RWPE1 (cell line): ENCODE data around the gene INCA1.
A peak's percentile ranks its signal among the peaks of the same experiment; 100 is the strongest.

ENCODE experiments used
- CTCF ChIA-PET: fragments of 350-600 bp; sonication (Branson Sonifier 250); formaldehyde crosslinking; extraction: SDS; loops from one replicate; lab custom pipeline; 2021; lab: Yijun Ruan, JAX
- POLR2A ChIA-PET: fragments of 400-600 bp; formaldehyde crosslinking; extraction: SDS; loops from one replicate; lab custom pipeline; 2020; ENCODE audit warnings: antibody characterized with exemption; ENCODE audit not compliant: low non-redundant PET; lab: Yijun Ruan, JAX
- DNase-seq: peaks from one replicate; pipeline ENCODE4 v3.0.0; 2012; ENCODE audit warnings: low spot score
- H3K27ac ChIP-seq: fragments of 450-650 bp; 2 replicates; pipeline ENCODE4 v1.5.1; 2017
- TF ChIP-seq, protein P1 (sequence below): fragments of 450-650 bp; conservative IDR thresholded peaks from 2 replicates; pipeline ENCODE4 v1.5.1; 2017; ENCODE audit warnings: low read depth, mild to moderate bottlenecking

The INCA1 gene

DNA sequence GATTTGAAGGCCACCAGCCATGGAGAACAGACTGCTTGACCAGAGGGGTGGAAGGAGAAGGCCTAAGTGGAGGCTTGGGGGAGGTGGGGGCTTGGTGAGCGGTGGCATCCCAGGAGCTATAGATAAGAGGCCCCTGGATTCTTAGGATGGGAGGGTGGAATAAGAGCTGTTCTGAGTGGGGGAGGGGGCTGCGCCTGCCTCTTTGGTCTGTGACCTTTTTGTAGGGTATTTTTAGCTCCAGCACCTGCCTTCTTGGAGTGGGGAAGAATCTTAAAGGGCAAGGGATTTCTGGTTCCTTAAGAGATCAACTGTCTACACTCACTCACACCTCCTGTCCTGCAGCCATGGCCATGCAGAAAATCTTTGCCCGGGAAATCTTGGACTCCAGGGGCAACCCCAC is 45.8 kb downstream of the INCA1 start:
- CTCF ChIA-PET: interaction anchor here (1.5 kb wide), 1 partner anchor 36 kb away, joined by 3 read pairs; the partner anchor contains the start of gene CAMTA2
- TF ChIP-seq, protein P1, sequence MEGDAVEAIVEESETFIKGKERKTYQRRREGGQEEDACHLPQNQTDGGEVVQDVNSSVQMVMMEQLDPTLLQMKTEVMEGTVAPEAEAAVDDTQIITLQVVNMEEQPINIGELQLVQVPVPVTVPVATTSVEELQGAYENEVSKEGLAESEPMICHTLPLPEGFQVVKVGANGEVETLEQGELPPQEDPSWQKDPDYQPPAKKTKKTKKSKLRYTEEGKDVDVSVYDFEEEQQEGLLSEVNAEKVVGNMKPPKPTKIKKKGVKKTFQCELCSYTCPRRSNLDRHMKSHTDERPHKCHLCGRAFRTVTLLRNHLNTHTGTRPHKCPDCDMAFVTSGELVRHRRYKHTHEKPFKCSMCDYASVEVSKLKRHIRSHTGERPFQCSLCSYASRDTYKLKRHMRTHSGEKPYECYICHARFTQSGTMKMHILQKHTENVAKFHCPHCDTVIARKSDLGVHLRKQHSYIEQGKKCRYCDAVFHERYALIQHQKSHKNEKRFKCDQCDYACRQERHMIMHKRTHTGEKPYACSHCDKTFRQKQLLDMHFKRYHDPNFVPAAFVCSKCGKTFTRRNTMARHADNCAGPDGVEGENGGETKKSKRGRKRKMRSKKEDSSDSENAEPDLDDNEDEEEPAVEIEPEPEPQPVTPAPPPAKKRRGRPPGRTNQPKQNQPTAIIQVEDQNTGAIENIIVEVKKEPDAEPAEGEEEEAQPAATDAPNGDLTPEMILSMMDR: no peak
- POLR2A ChIA-PET: interaction anchor here (0.6 to 1.8 kb wide), 2 partner anchors 14 to 16 kb away, joined by 4 to 5 read pairs; partner anchors contain the start of gene SPAG7
- H3K27ac ChIP-seq: peak overlapping the region; percentile 100
- DNase-seq: no peak

DNA sequence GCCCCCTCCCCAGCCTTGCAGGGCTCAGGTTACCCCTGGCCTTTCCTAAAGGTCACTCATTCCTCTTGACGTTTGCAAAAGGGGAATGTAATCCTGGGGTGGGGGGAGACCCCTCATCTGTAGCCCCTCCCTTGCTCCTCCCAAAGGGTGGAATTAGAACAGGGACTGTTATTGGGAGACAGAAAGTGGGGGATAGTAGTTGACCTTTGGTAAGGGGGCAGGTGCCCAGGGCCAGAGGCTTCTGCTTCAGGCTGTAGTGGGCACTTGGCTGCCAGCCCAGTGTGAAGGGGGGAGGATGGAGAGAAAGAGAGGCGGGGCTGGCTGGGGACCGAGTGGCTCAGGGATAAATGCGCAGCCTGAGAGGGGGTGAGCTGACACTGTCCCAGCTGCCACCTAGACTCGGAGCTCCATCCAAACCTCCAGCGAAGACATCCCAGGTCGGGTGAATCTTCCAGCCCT is 46.5 kb downstream of the INCA1 start, which contains the start of gene ENO3:
ENO3 (plus strand) TSS at position 374 of the 459 bp plus-strand sequence. CDS start 711 bp downstream, outside the sequence.
- TF ChIP-seq, protein P1: no peak
- CTCF ChIA-PET: interaction anchor here (1.5 kb wide), 1 partner anchor 37 kb away, joined by 3 read pairs; the partner anchor contains the start of gene CAMTA2
- POLR2A ChIA-PET: interaction anchor here (1.8 kb wide), 1 partner anchor 17 kb away, joined by 5 read pairs; the partner anchor contains the start of gene SPAG7
- DNase-seq: no peak
- H3K27ac ChIP-seq: peak within 1 kb of the TSS; percentile 100

DNA sequence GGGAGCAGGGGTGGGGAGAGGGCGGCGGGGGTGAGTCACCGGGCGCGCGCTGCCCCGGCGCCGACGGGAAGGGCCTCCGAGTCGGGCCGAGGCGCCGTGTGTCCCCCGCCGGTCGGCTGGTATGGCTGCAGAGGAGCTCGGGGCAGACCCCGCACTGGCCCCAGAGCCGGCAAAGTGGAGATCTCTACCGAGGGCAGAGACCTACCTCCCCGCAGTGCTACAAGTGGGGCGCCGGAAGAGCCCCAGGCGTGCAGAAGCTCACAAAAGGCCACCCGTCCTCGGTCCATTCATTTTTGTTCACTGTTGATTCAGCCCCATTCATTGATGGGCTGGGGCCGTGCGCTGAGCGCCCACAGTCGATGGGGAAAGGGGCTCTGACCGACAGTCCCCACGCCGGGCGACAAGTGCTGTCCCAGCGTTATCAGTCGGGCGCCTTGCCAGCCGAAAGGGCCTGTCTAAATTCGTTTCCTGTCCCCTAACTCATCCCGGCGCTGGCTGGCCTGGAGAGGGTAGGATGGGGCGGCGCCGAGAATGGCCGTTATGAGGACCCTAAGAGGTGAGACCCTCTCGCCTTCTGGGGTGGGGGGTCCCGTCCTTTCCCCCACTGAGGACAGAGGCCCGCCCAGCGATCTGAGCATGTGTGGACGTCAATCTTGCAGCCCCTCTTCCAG is 47.1 kb downstream of the INCA1 start:
- no peak for DNase-seq
- CTCF ChIA-PET: interaction anchor here (1.5 kb wide), 1 partner anchor 37 kb away, joined by 3 read pairs; the partner anchor contains the start of gene CAMTA2
- TF ChIP-seq, protein P1: no peak
- peak overlapping the region; percentile 100 for H3K27ac ChIP-seq
- POLR2A ChIA-PET: interaction anchor here (1.8 kb wide), 1 partner anchor 17 kb away, joined by 5 read pairs; the partner anchor contains the start of gene SPAG7

DNA sequence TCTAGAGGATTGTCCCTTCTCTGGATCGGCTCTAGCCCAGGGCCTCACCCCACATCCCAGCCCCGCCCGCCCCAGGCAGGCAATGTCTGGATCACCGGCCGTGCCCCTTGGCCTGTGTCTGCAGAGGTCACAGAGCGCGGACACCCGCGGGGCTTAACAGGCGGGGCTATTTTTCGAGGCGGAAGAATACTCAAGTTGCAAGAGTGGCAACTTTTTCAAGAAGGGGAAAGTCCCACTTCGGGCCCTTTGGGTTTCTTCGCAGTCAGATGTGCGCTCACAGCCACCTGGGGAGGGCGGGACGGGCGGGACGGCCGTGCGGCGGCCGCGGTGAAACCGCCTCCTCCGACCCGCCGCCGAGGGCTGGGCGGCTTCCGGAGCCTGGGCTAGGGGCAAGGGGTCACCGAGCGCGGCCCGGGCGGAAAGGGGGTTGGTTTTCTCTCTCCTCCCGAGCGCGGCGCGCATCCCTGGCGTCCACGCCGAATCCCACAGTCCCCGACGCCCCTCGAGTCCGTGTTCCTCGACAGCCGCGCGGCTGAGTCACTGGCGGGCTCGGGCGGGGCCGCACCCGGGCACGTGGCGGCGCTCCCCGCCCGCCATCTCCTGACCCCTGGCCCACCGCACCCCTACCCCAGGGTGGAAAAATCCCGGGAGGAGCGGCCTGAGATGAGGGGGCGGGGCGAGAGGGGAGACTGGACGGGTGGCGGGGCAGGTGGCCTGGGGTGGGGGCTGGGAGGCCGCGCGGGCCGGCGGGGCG is 47.8 kb downstream of the INCA1 start:
- CTCF ChIA-PET: no interaction called here

DNA sequence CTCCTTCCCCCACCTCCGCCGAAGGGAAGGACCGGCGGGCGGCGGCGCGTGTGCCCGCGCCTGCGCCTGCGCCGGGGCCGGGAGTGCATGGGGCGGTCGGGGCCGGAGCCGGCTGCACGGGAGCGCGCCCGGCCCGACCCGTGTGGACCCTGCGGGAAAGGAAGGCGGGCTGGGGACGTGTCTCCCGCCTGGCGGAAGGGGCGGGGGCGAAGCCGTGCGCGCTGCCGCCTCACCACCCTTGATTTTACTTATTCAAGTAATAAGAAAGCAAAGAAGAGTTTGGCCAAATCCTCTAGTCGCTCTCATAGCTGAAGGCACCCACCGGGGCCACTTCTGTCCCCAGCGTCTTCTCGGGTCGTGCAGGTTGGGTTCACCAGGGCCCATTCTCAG is 48.4 kb downstream of the INCA1 start:
- peak overlapping the region; percentile 100 for H3K27ac ChIP-seq
- TF ChIP-seq, protein P1: no peak
- ChIA-PET POLR2A (interaction anchor here (0.8 to 1.3 kb wide), 4 partner anchors 9 to 40 kb away, joined by 3 to 6 read pairs (median 4); partner anchors contain the start of genes RNF167 and SLC25A11), CTCF (no interaction called here)
- peak; percentile 90 for DNase-seq

More for the DNA sequence above, 47.8 kb downstream of the INCA1 start:
- H3K27ac ChIP-seq: peak overlapping the region; percentile 100
- DNase-seq: peak; percentile 79
- TF ChIP-seq, protein P1: no peak
- POLR2A ChIA-PET: interaction anchor here (1.1 to 1.8 kb wide), 3 partner anchors 18 to 40 kb away, joined by 3 to 6 read pairs (median 5); partner anchors contain the start of gene SPAG7
